GM21390 (cell line): Measurements from ENCODE around the gene KRTAP5-6.

Source experiments
- ATAC-seq: cut with Tn5 transposase; IDR thresholded peaks from one replicate; pipeline ENCODE4 v1.9.1; 2021; ENCODE audit not compliant: unreplicated experiment

Gene KRTAP5-6

DNA sequence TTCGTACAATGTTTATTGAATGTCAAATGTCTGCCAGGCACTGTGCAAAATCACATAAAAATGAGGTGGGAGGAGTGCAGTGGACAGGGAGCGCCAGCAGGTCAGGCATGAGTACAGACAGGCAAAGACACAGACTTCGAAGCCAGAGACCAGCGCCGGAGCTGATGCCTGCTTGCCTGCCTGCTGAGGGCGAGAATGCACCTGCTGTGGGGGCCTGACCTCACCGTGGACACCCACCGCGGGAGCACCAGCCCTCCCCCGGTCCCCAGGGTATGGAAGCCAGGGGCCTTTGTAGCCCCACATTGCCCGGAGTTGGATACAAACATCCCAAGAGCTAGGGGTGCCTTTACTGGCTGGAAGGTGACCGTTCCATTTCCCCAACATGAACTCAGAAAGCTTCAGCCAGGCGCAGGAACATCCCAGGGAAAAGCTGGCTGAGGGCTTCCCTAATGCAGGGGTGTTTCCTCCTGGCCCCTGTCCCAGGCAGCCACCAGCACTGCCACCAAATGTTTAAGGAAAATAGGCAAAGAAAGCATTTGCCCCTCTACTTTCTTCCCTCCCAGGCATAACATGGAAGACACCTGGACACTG, 35.5 kb downstream of the KRTAP5-6 start:
- ATAC-seq: no peak

DNA sequence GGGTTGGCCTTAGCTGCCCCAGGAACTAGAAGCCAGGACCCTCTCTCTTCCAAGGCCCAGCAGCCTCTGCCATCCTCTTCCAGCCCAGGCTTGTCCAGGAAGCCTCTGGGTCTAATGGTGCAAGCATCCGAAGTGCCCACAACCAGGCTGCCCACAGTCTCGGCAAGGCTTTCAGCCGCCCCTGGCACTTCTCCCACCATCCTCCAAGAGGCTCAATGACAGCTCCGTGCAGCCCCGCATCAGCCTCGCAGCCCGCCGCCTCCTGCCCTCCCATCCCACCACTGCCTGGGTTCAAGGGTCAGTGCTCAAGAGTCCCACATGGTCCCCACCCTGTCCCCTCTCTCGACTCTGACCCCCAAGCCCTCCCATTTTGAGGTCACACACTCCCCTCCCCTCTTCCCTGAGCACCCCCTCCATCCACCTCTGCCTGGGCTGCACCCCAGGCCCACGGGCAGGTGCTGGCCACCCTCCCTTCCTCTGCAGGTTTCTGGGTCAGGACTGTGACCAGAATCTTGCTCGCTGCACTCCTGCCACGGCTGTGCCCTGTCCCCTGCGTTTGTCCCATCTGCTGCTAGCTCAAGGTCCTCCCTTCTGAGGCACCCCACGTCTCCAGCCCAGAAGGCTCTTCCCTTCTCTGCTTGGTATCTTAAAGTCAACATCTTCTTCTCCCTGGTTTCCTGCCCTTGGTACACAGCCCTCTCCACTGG, 36.2 kb downstream of the KRTAP5-6 start:
- ATAC-seq: no peak

DNA sequence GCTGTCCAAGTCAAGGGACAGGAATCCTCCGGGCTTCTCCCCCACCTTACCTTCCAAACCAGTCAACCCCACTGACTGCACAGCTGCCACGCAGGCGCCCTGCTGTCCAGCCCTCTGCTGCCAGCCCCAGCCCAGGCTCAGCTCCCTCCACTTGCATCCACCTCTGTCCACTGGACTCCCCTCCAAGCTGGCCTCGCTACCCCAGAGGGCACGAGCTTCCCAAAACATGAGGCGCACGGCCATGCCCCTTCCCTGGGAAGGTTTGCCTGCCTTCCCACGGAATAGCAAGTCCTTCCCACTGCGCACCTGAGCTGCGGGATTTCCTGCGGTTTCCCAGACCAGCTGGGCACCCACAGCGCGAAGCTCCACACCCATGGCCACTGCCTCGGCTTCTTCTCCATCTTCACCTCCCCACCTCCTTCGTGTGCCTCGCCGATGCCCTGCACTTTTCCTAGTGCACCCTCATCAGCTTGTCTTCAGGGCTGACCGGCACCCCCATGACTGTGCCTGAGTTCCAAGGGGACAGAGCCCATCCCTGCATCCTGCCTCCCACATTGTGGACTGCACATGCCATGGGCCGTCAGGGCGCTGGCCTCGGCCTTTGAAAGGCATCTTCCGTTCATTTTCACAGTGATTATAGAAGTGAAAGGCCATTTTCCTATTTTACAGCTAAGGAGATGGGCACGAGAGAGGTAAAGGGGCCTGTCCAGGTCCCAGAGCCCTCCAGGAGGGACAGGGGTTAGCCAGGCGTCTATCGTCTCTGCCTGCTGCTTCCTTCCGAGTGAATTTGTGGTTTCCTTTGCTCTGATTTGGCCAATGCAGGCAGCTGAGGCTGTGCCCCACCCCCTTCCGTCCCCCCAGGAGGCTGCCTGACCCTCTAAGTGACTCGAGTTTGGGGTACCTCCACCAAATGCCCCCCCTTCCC, 37.0 kb downstream of the KRTAP5-6 start:
- ATAC-seq: no peak

DNA sequence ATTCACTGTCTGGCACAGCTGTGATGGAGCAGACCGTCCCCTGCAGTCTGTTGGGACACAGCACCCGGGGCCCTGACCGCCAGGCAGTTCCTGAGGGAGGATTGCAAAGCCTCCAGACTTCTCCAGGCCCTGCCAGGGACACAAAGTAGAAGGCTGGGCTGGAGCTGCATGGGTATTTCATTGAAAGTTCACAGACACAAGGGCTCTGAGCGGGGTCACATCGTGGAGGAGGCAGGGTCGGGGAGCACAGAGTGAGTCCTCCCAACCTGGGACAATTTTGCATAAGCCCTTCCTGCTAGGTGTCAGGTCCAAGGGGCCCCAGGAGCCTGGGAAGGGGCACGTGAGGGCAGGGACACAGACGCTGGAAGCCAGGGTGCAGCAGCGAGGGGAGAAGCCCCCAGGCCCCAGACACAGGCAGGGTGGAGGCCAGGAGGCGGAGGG, 37.7 kb downstream of the KRTAP5-6 start:
- ATAC-seq: no peak

DNA sequence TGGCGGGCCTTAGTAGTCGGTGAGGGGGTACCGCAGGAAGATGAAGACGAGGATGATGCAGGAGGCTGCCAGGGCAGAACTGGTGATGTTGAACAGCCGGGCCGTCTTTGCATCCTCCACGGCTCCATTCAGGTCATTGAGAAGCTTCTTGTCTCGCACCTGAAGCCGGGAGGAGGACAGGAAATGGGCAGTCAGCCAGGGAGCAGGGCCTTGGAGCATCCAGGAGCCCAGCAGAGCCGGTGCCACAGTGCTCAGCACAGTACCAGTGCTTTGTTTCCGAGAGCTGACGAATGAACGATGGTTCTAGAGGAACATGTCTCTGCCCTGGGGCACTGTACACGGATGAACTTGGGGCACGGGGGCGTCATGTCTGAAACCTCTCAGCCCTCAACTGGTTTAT, 38.3 kb downstream of the KRTAP5-6 start:
- ATAC-seq: no peak

DNA sequence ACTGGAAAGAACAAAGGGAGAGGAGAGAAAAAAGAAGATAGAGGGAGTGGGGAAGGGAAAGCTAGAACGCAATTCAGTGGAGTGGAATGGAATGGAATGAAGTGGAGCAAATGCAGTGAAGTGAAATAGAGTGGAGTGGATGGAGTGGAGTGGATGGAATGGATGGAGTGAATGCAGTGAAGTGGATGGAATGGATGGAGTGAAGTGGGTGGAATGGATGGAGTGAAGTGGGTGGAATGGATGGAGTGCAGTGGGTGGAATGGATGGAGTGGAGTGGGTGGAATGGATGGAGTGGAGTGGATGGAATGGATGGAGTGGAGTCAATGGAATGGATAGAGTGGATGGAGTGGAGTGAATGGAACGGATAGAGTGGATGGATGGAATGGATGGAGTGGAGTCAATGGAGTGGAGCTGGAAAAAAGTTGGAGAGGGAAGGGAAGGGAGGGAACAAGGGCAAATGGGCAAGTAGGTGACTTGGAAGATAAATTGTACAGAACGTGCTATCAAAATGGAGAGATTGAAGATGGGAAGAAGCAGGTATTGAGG, 39.5 kb downstream of the KRTAP5-6 start:
- ATAC-seq: no peak

DNA sequence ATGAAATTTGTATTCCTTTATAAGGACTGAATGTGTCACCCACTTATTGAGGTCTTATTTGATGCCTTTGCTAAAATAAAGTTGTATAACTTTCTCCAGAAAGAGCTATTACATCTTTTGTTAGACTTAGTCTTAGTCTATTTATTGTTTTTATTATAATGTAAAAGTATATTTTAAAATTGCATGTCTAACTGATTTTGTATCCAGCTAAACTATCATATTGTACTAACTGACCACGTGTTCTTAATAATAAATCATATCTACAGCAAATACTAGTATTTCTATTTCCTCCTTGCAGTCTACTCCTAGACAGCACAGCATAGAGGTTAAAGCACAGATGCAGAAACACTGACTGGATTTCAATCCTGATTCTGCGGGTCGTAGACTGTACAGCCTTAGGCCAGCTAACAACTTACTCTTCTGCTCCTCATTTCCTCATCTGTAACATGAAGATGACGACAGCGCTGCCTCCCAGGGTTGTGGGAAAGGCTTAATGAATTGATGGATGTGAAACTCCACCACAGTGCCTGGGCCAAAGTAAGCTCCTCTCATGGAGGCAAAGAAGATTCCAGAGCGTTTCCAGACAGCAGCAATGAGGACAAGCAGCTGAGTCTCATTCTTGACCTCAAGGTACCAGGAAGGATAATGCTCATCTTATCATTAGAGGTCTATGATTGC, 40.2 kb downstream of the KRTAP5-6 start:
- no peak for ATAC-seq

DNA sequence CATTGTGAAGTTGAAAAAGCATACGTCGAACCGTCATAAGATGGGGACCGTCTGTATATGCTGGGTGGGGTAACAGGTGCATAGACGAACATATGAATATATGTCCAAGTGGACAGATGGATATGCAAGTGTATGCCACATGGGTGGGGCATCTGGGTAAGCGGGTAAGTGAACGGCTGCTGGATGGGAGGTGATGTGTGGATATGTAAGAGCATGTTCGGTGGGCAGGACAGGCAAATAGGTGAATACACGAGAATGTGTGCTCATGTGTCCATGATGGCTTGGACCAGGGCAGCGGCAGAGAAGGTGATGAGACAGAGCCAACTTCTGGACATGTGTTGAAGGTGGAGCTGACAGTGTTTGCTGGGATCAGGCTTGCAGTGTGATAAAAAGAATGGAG, 41.4 kb downstream of the KRTAP5-6 start:
- ATAC-seq: no peak

DNA sequence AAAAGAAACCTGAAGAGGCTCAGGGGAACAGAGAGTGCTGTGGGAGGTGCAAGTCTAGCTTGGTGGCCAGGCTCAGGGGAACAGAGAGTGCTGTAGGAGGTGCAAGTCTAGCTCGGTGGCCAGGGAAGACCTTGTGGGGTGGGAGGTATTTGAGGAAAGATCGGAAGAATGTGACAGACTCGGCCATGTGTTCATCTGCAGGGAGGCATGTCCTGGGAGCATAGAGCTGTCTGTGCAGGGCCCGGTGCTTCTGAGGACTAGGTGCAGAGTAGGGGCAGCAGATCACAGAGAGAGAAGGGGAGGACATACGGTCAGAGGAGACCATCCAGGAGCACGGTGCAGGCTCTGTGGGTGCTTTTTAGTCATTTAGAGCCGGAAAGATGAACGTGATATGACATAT, 42.6 kb downstream of the KRTAP5-6 start:
- no peak for ATAC-seq

DNA sequence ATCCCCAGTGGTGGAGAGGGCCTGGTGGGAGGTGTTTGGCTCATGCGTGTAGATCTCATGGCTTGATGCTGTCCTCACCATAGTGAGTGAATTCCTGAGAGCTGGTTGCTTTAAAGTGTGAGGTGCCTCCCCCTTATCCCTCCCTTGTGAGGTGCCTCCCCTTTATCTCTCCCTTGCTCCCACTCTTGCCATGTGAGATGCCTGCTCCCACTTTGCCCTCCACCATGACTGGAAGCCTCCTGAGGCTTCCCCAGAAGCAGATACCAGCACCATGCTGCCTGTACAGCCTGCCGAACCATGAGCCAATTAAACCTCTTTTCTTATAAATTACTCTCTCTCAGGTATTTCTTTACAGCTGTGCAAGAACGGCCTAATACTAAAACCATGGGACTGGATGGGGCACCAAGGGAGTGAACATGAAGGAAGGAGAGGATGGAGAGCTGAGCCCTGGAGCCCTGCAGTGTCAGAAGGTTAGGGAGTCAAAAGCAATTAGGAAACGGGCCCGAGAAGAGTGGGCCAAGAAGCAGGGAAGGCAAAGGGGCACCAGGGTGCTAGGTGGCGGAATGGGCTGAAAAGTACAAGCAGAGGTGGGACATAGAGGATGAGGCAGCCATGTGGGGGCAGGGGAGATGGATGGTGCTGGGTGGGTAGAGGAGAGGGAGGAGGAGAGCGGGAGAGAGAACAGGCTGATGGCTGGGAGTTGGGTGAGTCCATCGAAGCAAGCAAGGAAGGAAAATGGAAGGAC, 44.0 kb downstream of the KRTAP5-6 start:
- no peak for ATAC-seq

DNA sequence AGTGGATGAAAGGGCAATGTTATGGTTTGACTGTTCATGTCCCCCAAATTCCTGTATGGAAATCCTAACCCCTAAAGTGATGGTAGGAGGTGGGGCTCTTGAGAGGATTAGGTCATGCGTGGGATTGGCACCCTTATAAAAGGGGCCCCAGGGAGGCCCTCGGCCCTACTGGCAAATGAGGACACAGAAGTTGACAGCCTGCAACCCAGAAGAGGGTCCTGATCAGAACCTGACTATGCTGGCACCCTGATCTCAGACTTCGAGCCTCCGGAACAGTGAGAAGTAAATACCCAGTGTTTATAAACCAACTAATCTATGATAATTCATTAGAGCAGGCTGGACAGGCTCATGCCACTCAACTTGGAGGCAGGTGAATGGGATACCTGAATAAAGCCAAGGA, 44.7 kb downstream of the KRTAP5-6 start:
- no peak for ATAC-seq

DNA sequence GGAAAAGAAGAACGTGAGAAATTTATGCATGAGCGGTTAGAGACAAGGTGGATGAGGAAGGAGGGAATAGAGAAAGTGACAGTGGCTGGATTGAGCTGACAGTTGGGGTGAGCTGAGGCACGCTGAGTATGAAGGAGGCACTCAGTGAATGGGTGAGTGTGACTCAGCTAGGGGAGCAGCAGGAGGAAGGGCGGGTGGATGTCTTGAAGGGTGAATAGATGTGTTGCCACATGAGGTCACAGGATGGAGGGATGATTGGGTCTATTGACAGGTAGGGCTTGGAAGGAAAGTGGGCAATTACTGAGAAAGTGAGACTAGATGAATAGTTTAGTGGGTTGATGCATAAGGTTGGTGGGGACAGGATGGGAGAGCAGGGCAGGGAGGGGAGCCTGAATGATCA, 45.4 kb downstream of the KRTAP5-6 start:
- ATAC-seq: no peak

DNA sequence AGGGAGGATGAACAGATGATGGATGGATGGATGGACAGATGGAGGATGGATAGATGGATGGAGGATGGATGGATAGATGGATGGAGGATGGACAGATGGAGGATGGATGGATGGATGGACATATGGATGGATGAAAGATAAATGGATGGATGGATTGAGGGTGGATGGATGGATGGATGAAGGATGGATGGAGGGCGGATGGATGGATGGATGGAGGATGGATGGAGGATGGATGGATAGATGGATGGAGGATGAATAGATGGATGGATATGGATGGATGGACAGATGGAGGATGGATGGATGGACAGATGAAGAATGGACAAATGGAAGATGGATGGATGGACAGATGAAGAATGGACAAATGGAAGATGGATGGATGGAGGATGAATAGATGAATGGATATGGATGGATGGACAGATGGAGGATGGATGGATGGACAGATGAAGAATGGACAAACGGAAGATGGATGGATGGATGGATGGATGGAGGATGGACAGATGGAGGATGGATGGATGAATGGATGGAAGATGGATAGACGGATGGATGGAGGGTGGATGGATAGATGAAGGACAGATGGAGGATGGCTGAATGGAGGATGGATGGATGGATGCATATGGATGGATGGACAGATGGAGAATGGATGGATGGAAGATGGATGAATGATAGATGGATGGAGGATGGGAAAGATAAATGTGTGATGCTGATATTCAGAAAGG, 46.0 kb downstream of the KRTAP5-6 start:
- ATAC-seq: no peak

DNA sequence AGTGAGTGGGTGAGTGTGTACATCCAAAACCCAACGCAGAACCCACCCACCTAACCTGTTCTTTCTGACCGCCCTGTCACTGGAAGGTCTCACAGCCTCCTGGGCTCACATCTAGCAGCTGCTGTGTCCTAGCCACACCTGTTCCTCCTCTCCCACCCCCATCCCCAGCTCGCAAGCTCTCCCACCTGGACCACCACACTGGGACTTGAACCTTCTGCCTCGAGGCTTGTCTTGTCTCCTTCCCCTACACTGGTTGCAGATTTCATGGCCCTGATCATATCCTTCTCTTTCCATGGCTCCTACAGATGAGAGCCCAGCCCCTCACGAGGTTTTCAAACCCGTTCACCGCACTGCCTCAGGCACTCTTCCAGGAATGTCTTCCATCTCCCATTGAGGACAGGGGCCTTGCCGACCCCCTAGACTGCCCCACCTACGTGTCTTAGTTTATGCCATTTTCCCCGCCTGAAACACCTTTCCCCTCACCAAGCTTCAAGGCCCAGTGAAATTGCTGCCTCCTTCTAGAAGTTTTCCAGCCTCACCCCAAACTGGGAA, 46.7 kb downstream of the KRTAP5-6 start:
- no peak for ATAC-seq

DNA sequence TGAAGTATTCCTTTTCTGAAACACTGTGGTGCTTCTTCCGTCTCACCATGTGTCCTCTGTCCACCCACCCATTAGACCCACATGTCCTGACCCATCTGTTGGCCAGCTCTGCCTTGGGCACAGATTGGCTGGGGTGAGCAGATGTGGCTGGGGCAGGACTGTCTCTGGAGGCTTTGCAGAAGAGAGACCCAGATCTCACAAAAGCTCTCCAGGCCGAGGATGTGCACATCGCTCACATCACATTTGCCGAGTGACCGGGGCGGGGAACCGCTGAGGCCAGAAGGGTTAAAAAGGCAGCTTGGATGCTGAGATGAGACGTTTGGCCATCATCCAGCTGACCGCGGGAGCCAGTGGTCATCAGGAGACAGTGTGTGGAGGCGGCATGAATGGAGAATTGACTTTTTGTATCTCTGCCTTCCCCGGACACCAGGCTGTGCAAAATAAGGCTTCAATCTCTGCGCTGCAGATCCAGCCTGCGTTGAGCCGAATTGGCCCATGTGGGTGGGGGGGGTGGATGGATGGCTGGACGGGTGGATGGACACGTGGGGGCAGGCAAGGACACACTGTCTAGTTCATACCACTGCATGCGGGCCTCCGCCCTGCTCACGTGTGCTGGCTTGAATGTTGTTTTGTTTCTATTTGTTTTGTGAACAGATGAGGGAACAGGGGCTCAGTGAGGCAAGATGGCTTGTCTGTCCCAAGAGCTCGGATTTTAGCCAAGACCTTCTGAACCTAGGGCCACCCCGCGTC, 47.3 kb downstream of the KRTAP5-6 start:
- no peak for ATAC-seq

DNA sequence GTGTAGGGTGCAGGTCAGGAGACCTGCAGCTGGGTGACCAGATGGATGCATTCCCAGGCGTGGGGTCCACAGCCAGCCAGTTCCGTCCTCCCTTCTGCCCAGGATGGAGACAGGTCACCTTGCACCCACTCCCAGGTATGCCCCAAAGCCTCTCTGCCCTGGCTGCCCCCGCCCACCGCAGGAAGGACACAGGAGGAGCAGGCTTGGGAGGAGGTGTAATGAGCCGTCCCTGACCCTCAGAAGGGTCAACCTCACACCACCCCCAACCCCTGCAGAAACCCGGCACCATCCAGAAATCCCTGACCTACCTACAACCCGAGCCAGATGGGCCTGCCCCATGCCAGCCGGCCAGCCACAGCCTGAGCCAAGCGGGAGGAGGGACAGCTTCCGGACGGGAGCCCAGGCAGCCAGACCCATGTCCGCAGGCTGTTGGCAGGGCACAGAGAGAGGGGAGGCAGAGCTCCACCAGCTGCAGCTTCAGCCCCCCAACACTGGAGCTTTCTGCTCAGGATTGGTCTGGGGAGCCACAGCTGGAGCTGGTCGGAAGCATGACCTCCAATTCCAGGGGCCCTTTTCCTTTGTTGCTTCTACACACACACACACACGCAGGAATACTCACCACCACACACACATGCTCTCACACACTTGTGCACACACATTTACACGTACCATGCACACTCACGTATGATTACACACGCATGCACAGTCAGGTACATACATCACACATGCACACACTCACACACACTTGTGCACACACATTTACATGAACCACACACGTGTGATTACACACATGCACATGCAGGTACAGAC, 48.1 kb downstream of the KRTAP5-6 start:
- no peak for ATAC-seq

DNA sequence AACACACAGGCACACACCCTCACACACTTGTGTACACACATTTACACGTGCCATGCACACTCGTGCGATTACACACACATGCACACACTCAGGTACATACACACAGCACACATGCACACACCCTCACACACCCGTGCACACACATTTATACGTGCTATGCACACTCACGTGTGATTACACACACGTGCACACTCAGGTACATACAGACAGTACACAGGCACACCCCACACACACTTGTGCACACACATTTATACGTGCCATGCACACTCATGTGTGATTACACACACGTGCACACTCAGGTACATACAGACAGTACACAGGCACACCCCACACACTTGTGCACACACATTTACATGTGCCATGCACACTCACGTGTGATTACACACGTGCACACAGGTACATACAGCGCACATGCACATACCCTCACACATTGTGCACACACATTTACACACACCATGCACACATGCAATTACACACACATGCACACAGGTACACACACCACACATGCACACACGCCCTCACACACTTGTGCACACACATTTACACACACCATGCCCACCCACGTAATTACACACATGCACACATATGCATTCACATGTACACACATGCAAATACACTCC, 48.8 kb downstream of the KRTAP5-6 start:
- no peak for ATAC-seq
